HG02610 (cell line): ENCODE results near the gene GAL3ST2.
"Not testable (repeated sequence)": the region's sequence is repeated elsewhere in the genome, so short reads cannot be mapped to it uniquely, and the experiment has no call there.

Source experiments
- ATAC-seq: cut with Tn5 transposase; IDR thresholded peaks from one replicate; pipeline ENCODE4 v1.9.1; 2021; ENCODE audit warnings: mild to moderate bottlenecking, moderate library complexity; ENCODE audit not compliant: unreplicated experiment

GAL3ST2 gene

GRCh38 chr2:241746084-241746483 lies 30.5 kb upstream of the GAL3ST2 start:
- ATAC-seq: no peak

DNA sequence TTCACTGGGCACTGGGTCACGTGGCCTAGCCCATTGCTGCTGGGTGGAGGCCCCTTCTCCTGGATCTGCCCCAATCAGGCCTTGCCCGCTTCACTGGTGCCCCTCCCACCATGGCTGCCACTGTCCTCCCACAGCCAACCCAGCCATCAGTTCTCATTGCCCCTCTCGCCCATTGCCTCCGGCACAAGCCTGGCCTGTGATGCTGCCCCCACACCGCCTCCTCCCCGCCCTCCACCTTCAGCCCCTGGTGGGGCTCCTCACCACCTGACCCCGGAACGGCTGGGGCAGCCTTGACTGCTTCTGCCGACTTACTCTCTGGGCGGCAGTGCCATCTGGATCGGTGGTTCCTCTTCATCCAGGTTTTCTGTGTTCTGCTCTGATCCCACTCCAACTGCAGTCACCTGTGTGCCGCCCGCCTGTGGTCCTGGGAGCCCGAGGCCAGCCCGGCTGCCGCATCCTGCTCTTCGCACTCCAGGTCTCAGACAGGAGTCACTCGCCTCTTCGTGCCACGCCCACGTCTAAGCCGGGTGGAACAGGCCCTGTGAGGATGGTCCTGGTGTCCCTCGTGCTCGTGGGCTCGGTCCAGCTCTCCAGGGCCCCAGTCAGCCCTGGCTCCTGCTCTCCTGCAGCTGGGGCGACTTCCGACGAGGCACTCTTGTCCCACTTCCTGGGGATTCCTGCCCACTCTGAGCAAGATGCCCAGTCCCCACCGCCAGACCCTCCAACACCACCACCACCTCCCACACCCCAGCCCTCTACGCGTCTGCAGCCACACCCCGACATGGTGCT lies 28.0 kb upstream of the GAL3ST2 start:
- no peak for ATAC-seq

DNA sequence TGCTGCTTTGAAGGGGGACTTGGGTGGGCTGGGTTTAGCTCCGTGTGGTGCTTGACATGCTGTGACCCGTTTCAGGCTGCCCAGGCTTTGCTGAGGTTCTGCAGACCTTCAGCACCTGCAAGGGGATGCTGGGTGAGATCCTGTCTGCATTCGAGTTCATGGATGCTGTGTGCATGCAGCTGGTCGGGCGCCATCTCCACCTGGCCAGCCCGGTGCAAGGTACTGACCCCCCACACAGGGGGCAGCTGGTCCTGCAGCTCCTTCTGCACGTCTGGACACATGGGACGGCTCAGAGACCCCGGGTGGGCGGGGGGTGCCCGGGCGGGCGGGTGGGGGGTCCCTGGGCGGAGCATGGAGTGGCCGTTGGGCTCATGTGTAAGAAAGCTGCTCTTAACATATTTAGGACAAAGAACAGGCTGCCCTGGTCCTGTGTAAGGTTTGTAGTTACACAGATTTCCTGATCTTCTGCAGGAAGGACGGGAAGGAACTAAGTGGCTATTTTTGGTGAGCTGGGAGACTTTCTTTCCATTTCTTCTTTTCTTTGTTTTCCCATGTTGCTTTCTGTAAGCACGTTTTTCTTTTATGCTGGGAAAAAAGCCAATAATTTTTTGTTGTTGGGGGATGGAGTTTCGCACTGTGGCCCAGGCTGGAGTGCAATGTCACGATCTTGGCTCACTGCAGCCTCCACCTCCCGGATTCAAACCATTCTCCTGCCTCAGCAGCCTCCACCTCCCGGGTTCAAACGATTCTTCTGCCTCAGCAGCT lies 26.4 kb upstream of the GAL3ST2 start:
- no peak for ATAC-seq

- no peak for ATAC-seq
These were observed 25.5 kb upstream of the GAL3ST2 start for GRCh38 chr2:241751152-241751551.

DNA sequence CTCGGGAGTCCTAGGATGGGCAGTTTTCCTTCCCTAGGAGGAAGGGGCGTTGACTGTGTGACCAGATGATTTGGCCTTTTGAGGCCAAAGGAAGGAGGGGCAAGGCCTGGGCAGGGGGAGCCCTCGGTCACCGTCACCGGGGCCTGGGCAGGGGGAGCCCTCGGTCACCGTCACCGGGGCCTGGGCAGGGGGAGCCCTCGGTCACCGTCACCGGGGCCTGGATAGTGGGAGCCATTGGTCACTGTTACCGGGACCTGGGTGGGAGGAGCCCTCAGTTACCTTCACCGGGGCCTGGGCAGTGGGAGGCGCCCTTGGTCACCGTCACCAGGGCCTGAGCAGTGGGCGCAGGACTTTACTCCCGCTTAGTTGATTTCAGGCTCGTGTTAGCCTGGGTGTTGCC lies 24.8 kb upstream of the GAL3ST2 start:
- no peak for ATAC-seq

GRCh38 chr2:241752253-241752652 lies 24.4 kb upstream of the GAL3ST2 start:
- ATAC-seq: no peak

- ATAC-seq: no peak
These were observed 23.8 kb upstream of the GAL3ST2 start for GRCh38 chr2:241752689-241753276.

GRCh38 chr2:241753493-241753892 lies 23.1 kb upstream of the GAL3ST2 start:
- no peak for ATAC-seq

DNA sequence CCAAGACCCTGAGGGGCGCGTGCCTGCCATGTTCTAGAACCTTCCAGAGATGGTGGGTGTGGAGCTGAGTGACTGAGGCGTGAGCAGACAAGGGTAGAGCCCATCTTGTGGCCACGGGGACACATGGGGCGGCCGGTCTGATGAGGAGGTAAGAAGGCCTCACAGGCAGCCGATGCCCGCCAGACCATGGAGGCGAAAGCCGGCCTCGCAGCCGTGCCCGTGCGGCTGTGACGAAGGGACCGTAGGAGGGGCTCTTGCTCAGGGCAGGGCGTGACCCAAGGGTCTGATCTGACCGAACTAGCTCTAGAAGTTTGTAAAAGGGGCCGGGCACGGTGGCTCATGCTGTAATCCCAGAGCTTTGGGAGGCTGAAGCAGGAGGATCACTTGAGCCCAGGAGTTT lies 22.6 kb upstream of the GAL3ST2 start:
- ATAC-seq: no peak

DNA sequence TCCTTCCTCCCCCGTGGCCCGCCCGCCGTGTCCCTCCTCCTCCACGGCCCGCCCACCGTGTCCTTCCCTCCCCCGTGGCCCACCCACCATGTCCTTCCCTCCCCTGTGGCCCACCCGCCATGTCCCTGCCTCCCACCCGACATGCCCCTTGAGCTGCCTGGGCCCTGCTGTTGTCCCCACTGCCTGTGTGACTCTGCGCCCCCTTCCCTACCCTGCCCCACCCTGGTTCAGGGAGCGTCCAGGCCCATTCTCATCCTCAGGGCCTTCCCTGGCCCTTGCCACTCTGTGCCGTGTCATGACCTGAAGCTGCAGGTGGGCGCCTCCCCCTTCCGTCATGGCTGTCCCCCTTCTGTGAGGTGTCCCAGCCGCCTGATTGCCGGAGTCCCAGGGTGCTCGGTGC lies 21.5 kb upstream of the GAL3ST2 start:
- ATAC-seq: no peak

DNA sequence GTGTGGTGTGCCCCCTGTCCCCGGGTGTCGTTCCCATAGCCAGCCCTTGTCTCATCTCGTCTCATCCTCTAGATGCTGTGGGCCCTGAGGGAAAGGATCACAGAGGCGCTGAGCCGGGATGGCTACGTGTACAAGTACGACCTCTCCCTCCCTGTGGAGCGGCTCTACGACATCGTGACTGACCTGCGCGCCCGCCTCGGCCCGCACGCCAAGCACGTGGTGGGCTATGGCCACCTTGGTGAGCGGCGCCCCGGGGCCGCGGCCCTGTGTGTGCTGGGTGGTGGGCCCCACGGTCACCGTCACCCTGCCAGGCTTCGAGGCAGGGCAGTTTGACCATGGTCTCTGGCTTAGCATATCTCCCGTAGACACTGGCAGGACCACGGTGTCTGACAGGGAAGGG lies 20.8 kb upstream of the GAL3ST2 start:
- no peak for ATAC-seq

- ATAC-seq: no peak
These were observed 17.4 kb upstream of the GAL3ST2 start for GRCh38 chr2:241759067-241759807.

- not testable (repeated sequence) for ATAC-seq
These were observed 16.7 kb upstream of the GAL3ST2 start for GRCh38 chr2:241759893-241760292.

DNA sequence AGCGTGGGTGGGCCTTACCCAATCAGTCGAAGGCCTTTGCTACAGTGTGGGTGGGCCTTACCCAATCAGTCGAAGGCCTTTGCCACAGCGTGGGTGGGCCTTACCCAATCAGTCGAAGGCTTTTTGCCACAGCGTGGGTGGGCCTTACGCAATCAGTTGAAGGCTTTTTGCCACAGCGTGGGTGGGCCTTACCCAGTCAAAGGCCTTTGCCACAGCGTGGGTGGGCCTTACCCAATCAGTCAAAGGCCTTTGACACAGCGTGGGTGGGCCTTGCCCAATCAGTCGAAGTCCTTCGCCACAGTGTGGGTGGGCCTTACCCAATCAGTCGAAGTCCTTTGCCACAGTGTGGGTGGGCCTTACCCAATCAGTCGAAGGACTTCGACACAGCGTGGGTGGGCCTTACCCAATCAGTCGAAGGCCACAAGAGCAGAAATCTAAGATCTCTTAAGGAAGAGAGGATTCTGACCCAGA lies 16.3 kb upstream of the GAL3ST2 start:
- ATAC-seq: no peak

GRCh38 chr2:241762321-241762932 lies 14.2 kb upstream of the GAL3ST2 start:
- ATAC-seq: no peak

- no peak for ATAC-seq
These were observed 13.7 kb upstream of the GAL3ST2 start for GRCh38 chr2:241762933-241763369.

- ATAC-seq: no peak
These were observed 12.9 kb upstream of the GAL3ST2 start for GRCh38 chr2:241763551-241764274.

GRCh38 chr2:241764275-241765241 lies 12.1 kb upstream of the GAL3ST2 start:
- no peak for ATAC-seq
